Left lung (tissue), 10 donors: ENCODE measurements around the gene CIRBP. TPM values are rescaled to one million over a fixed set of nuclear protein-coding genes. Genes with fewer than 3 reads are reported as not detected.

Experiments used
- ATAC-seq: fragments of 200-7000 bp; cut with Tn5 transposase; one replicate; pipeline ENCODE4 v1.9.1; 2020; ENCODE audit warnings: moderate library complexity
- DNase-seq, 4 donors: peaks; one replicate each; pipeline ENCODE4 v3.0.0-alpha.2; 2013 to 2020
- H3K27ac ChIP-seq, 2 donors: fragments of 200-600 bp; sonication (generic) in 1 of 2; one replicate each; pipeline versions ENCODE4 v1.5.0 to v1.8.0; 2020 to 2021
- H3K27me3 ChIP-seq, 2 donors: fragments of 200-600 bp; sonication (generic) in 1 of 2; one replicate each; pipeline versions ENCODE4 v1.5.0 to v1.8.0; 2020 to 2021
- H3K36me3 ChIP-seq, 2 donors: fragments of 200-600 bp; sonication (generic) in 1 of 2; one replicate each; pipeline versions ENCODE4 v1.5.0 to v1.8.0; 2020 to 2021
- H3K4me1 ChIP-seq, 2 donors: fragments of 200-600 bp; one replicate each; pipeline ENCODE4 v1.8.0; 2021
- H3K4me3 ChIP-seq, 2 donors: fragments of 200-600 bp; sonication (generic) in 1 of 2; one replicate each; pipeline versions ENCODE4 v1.5.0 to v1.8.0; 2020 to 2021; ENCODE audit warnings: mild to moderate bottlenecking in 1 of 2
- H3K9me3 ChIP-seq, 2 donors: fragments of 200-600 bp; sonication (generic) in 1 of 2; one replicate each; pipeline versions ENCODE4 v1.5.0 to v1.8.0; 2020 to 2021
- CTCF ChIP-seq, 2 donors: fragments of 200-600 bp; sonication (generic) in 1 of 2; IDR thresholded peaks; one replicate each; pipeline versions ENCODE4 v1.5.0 to v1.8.0; 2021; ENCODE audit warnings: antibody characterized with exemption in 2 of 2
- intact Hi-C, 2 donors: fragments of 100-400 bp; cut with DNase I; formaldehyde crosslinking; loops; one replicate each; pipeline versions ENCODE4 v1.11.2 to v1.14.2; 2022
- polyA plus RNA-seq, 6 donors: library from polyadenylated mRNA; unstranded; fragments of 120-200 nt; gene quantifications; one replicate each; pipeline ENCODE4 v1.2.1, GENCODE V29; 2013; ENCODE audit not compliant: insufficient read length in 6 of 6
- total RNA-seq, 2 donors: library from RNA; stranded (reverse); fragmentation: NEBNext Ultra II Directional; extraction: Animal tissue kit (Norgen Biotek cat#: 25700); gene quantifications; one replicate each; pipeline ENCODE4 v1.2.1, GENCODE V29; 2021
- donor health status: DM: no; HTN: yes; CAD: no.
- donor health status: DM: no; HTN: no; CAD: no.

CIRBP gene
- total and polyA plus RNA-seq, 8 donors: 220 to 1,079 (median 949) TPM

GRCh38 chr19:1307320-1307719 lies 38.2 kb downstream of the CIRBP start:
- Histone ChIP-seq H3K36me3 (no peaks in the 10 kb centered on the region), H3K27ac (no peak overlapping the region), H3K27me3 (peaks cover 0 to 45% of the 10 kb centered on the region in 2 donors), H3K4me1 (no peaks in the 10 kb centered on the region), H3K9me3 (no peaks in the 10 kb centered on the region), H3K4me3 (no peak overlapping the region)
- DNase-seq: no peak
- no peak for ATAC-seq
- intact Hi-C loops: no loop called here
- TF ChIP-seq CTCF (IDR thresholded peaks at IDR 0.05): no peak

GRCh38 chr19:1307755-1308303 lies 38.7 kb downstream of the CIRBP start:
- no peak for DNase-seq
- H3K9me3 ChIP-seq: no peaks in the 10 kb centered on the region
- no peak for ATAC-seq
- intact Hi-C loops: no loop called here
- no peaks in the 10 kb centered on the region for H3K36me3 ChIP-seq
- TF ChIP-seq CTCF (IDR thresholded peaks at IDR 0.05): no peak
- peaks cover 0 to 45% of the 10 kb centered on the region in 2 donors for H3K27me3 ChIP-seq
- no peak overlapping the region for H3K27ac ChIP-seq
- H3K4me3 ChIP-seq: no peak overlapping the region
- no peaks in the 10 kb centered on the region for H3K4me1 ChIP-seq

GRCh38 chr19:1308718-1309117 lies 39.6 kb downstream of the CIRBP start:
- Histone ChIP-seq H3K9me3 (no peaks in the 10 kb centered on the region), H3K27me3 (peaks cover 0 to 54% of the 10 kb centered on the region in 2 donors), H3K4me1 (no peaks in the 10 kb centered on the region), H3K36me3 (no peaks in the 10 kb centered on the region), H3K4me3 (no peak overlapping the region), H3K27ac (no peak overlapping the region)
- no peak for TF ChIP-seq CTCF (IDR thresholded peaks at IDR 0.05)
- DNase-seq: no peak
- intact Hi-C loops: no loop called here
- no peak for ATAC-seq

GRCh38 chr19:1309977-1310852 lies 41.1 kb downstream of the CIRBP start:
- Histone ChIP-seq H3K4me1 (no peaks in the 10 kb centered on the region), H3K9me3 (no peaks in the 10 kb centered on the region), H3K27ac (no peak overlapping the region), H3K4me3 (no peak overlapping the region), H3K36me3 (no peaks in the 10 kb centered on the region), H3K27me3 (peaks cover 3 to 69% of the 10 kb centered on the region in 2 donors)
- ATAC-seq (no peak), DNase-seq (no peak)
- no peak for TF ChIP-seq CTCF (IDR thresholded peaks at IDR 0.05)
- intact Hi-C loops: no loop called here

- DNase-seq (no peak), ATAC-seq (no peak)
- no peak for TF ChIP-seq CTCF (IDR thresholded peaks at IDR 0.05)
- peaks cover 0 to 5% of the 10 kb centered on the region in 2 donors for H3K4me1 ChIP-seq
- no peaks in the 10 kb centered on the region for H3K36me3 ChIP-seq
- peaks cover 8 to 75% of the 10 kb centered on the region in 2 donors for H3K27me3 ChIP-seq
- no peak overlapping the region for H3K4me3 ChIP-seq
- no peaks in the 10 kb centered on the region for H3K9me3 ChIP-seq
- no peak overlapping the region for H3K27ac ChIP-seq
- intact Hi-C loops: no loop called here
Measured at GRCh38 chr19:1310853-1311180, 41.7 kb downstream of the CIRBP start.
